H9 (cell line): ENCODE data around the gene RASGEF1C. TPM values are rescaled to one million over a fixed set of nuclear protein-coding genes. Genes with fewer than 3 reads are reported as not detected.

Experiments
- DNase-seq: peaks from one replicate; pipeline ENCODE4 v3.0.0-alpha.2; 2017
- H2AFZ ChIP-seq: one replicate; pipeline ENCODE4 v1.6.1; 2013; ENCODE audit warnings: mild to moderate bottlenecking, low read length, control low read depth, moderate library complexity
- H2AK5ac ChIP-seq: 2 replicates; pipeline ENCODE4 v1.6.1; 2013; ENCODE audit warnings: low read length, control low read depth, mixed read lengths; ENCODE audit not compliant: insufficient read length
- H2BK120ac ChIP-seq: one replicate; pipeline ENCODE4 v1.6.1; 2013; ENCODE audit warnings: low read depth, mild to moderate bottlenecking, low read length, control low read depth, inconsistent platforms; ENCODE audit not compliant: poor library complexity, severe bottlenecking
- H2BK12ac ChIP-seq: 2 replicates; pipeline ENCODE4 v1.6.1; 2013; ENCODE audit warnings: low read length, control low read depth, mixed read lengths, low read depth; ENCODE audit not compliant: insufficient read length
- H2BK15ac ChIP-seq: 2 replicates; pipeline ENCODE4 v1.6.1; 2013; ENCODE audit warnings: low read depth, low read length, control low read depth
- H2BK20ac ChIP-seq: one replicate; pipeline ENCODE4 v1.6.1; 2013; ENCODE audit warnings: low read depth, mild to moderate bottlenecking, low read length, control low read depth, inconsistent platforms; ENCODE audit not compliant: poor library complexity, severe bottlenecking
- H2BK5ac ChIP-seq: 2 replicates; pipeline ENCODE4 v1.6.1; 2013; ENCODE audit warnings: low read length, control low read depth, mixed read lengths; ENCODE audit not compliant: insufficient read length
- H3K14ac ChIP-seq: 2 replicates; pipeline ENCODE4 v1.6.1; 2013; ENCODE audit warnings: low read length, control low read depth; ENCODE audit not compliant: insufficient read depth
- H3K18ac ChIP-seq: 2 replicates; pipeline ENCODE4 v1.6.1; 2013; ENCODE audit warnings: low read depth, mild to moderate bottlenecking, mixed read lengths, low read length, control low read depth; ENCODE audit not compliant: insufficient read length
- H3K23ac ChIP-seq: 2 replicates; pipeline ENCODE4 v1.6.1; 2013; ENCODE audit warnings: low read length, control low read depth, mixed read lengths, low read depth; ENCODE audit not compliant: insufficient read length
- H3K23me2 ChIP-seq: 2 replicates; pipeline ENCODE4 v1.6.1; 2013; ENCODE audit warnings: low read depth, mild to moderate bottlenecking, mixed read lengths, low read length, control low read depth; ENCODE audit not compliant: insufficient read length, poor library complexity, severe bottlenecking
- H3K27ac ChIP-seq: 2 replicates; pipeline ENCODE4 v1.5.1; 2013; ENCODE audit warnings: low read length, control low read depth, mixed read lengths, low read depth; ENCODE audit not compliant: insufficient read length
- H3K27me3 ChIP-seq: 2 replicates; pipeline ENCODE4 v1.6.1; 2013; ENCODE audit warnings: low read length, control low read depth, inconsistent platforms; ENCODE audit not compliant: insufficient read depth
- H3K4ac ChIP-seq: 2 replicates; pipeline ENCODE4 v1.6.1; 2013; ENCODE audit warnings: low read depth, mild to moderate bottlenecking, control low read depth, inconsistent platforms, low read length, moderate library complexity
- H3K4me1 ChIP-seq: 2 replicates; pipeline ENCODE4 v1.6.1; 2013; ENCODE audit warnings: low read length, control low read depth, inconsistent platforms; ENCODE audit not compliant: insufficient read depth
- H3K4me2 ChIP-seq: 2 replicates; pipeline ENCODE4 v1.6.1; 2013; ENCODE audit warnings: low read length, control low read depth, mixed read lengths; ENCODE audit not compliant: insufficient read length, insufficient read depth
- H3K56ac ChIP-seq: 2 replicates; pipeline ENCODE4 v1.6.1; 2013; ENCODE audit warnings: low read depth, mild to moderate bottlenecking, mixed read lengths, low read length, control low read depth; ENCODE audit not compliant: insufficient read length
- H3K79me1 ChIP-seq: 2 replicates; pipeline ENCODE4 v1.6.1; 2013; ENCODE audit warnings: low read depth, mild to moderate bottlenecking, moderate library complexity, low read length, control low read depth, inconsistent platforms; ENCODE audit not compliant: insufficient read depth, poor library complexity, severe bottlenecking
- H3K79me2 ChIP-seq: 2 replicates; pipeline ENCODE4 v1.6.1; 2013; ENCODE audit warnings: low read length, control low read depth, inconsistent platforms; ENCODE audit not compliant: insufficient read depth
- H3K9ac ChIP-seq: 2 replicates; pipeline ENCODE4 v1.6.1; 2013; ENCODE audit warnings: low read length, control low read depth, mixed read lengths; ENCODE audit not compliant: insufficient read length; ENCODE audit errors: extremely low read depth
- H3K9me3 ChIP-seq: one replicate; pipeline ENCODE4 v1.6.1; 2013; ENCODE audit warnings: low read depth, low read length, inconsistent platforms; ENCODE audit not compliant: control insufficient read depth
- H3T11ph ChIP-seq: one replicate; pipeline ENCODE4 v1.6.1; 2013; ENCODE audit warnings: mild to moderate bottlenecking, low read length, control low read depth, inconsistent platforms
- H4K20me1 ChIP-seq: one replicate; pipeline ENCODE4 v1.6.1; 2013; ENCODE audit not compliant: control insufficient read depth, insufficient read length, insufficient read depth
- H4K5ac ChIP-seq: 2 replicates; pipeline ENCODE4 v1.6.1; 2013; ENCODE audit warnings: low read depth, mild to moderate bottlenecking, mixed read lengths, low read length, control low read depth; ENCODE audit not compliant: insufficient read length
- H4K8ac ChIP-seq: replicated peaks from 2 replicates; pipeline ENCODE4 v1.6.1; 2013; ENCODE audit warnings: low read length, control low read depth, mixed read lengths, low read depth; ENCODE audit not compliant: insufficient read length
- H4K91ac ChIP-seq: 2 replicates; pipeline ENCODE4 v1.6.1; 2013; ENCODE audit warnings: low read depth, mild to moderate bottlenecking, moderate library complexity, mixed read lengths, low read length, control low read depth; ENCODE audit not compliant: insufficient read length
- H3K27ac Mint-ChIP-seq, 3 experiments: 2 replicates in 2 of 3; 3 replicates in 1 of 3; pipeline ENCODE4 v1.8.0; 2020 to 2021; ENCODE audit warnings: mixed read lengths in 3 of 3, mild to moderate bottlenecking in 1 of 3, moderate library complexity in 1 of 3
- H3K27me3 Mint-ChIP-seq: 2 replicates; pipeline ENCODE4 v1.8.0; 2021; ENCODE audit warnings: low read depth, mild to moderate bottlenecking, moderate library complexity, mixed read lengths
- H3K36me3 Mint-ChIP-seq, 3 experiments: 2 replicates in 2 of 3; 3 replicates in 1 of 3; pipeline ENCODE4 v1.8.0; 2020 to 2021; ENCODE audit warnings: low read depth in 3 of 3, mixed read lengths in 3 of 3; ENCODE audit not compliant: insufficient read depth in 1 of 3
- H3K4me1 Mint-ChIP-seq, 2 experiments: 2 replicates each; pipeline ENCODE4 v1.8.0; 2020; ENCODE audit warnings: mixed read lengths in 2 of 2
- H3K4me3 Mint-ChIP-seq, 2 experiments: 2 replicates in 1 of 2; 3 replicates in 1 of 2; pipeline ENCODE4 v1.8.0; 2020 to 2021; ENCODE audit warnings: mild to moderate bottlenecking in 2 of 2, mixed read lengths in 2 of 2, moderate library complexity in 1 of 2
- H3K9me3 Mint-ChIP-seq, 2 experiments: 2 replicates in 1 of 2; 3 replicates in 1 of 2; pipeline ENCODE4 v1.8.0; 2020; ENCODE audit warnings: mild to moderate bottlenecking in 2 of 2, mixed read lengths in 2 of 2, moderate library complexity in 1 of 2
- CTCF ChIP-seq: fragments of 200-600 bp; sonication (generic); conservative IDR thresholded peaks from 3 replicates; pipeline ENCODE4 v1.8.0; 2021; ENCODE audit warnings: antibody characterized with exemption, mild to moderate bottlenecking
- WGBS: extraction: QIAGEN DNeasy Blood & Tissue Kit; methylation state at CpG from one replicate; pipeline ENCODE4 v1.1.7; 2013; ENCODE audit warnings: missing lambda C conversion rate, low lambda C conversion rate, mixed read lengths; ENCODE audit not compliant: insufficient read length; ENCODE audit errors: extremely low coverage; 5-methylcytosine and 5-hydroxymethylcytosine counted together
- total RNA-seq: library from RNA; stranded (reverse); gene quantifications from 2 replicates; pipeline ENCODE4 v1.2.1, GENCODE V29; 2021

RASGEF1C gene
- total RNA-seq, 1 experiment from 2014 or later = 0.83 TPM

- Histone ChIP-seq H4K91ac (no peak overlapping the region), H4K20me1 (no peaks in the 10 kb centered on the region), H2AK5ac (no peak overlapping the region), H3K4me2 (no peak overlapping the region), H4K5ac (no peak overlapping the region), H3K56ac (no peak overlapping the region), H3K18ac (no peak overlapping the region), H2AFZ (no peak overlapping the region), H3K79me2 (no peaks in the 10 kb centered on the region), H3K27ac (no peak overlapping the region), H2BK12ac (no peak overlapping the region), H3T11ph (no peak overlapping the region), H2BK120ac (no peak overlapping the region), H2BK5ac (no peak overlapping the region), H3K23ac (no peak overlapping the region), H3K23me2 (no peaks in the 10 kb centered on the region), H3K14ac (no peak overlapping the region), H3K79me1 (no peaks in the 10 kb centered on the region), H3K4ac (no peak overlapping the region), H3K27me3 (no peaks in the 10 kb centered on the region), H3K9ac (no peak overlapping the region), H2BK20ac (no peak overlapping the region), H4K8ac (no peak overlapping the region), H2BK15ac (no peak overlapping the region), H3K9me3 (no peaks in the 10 kb centered on the region), H3K4me1 (no peaks in the 10 kb centered on the region)
- Mint-ChIP-seq H3K27me3 (peaks cover 7% of the 10 kb centered on the region), H3K9me3 (peaks cover 4 to 12% of the 10 kb centered on the region in 2 experiments; a peak in 4 of 5 replicates), H3K4me3 (no peak overlapping the region), H3K27ac (no peak overlapping the region), H3K36me3 (no peaks in the 10 kb centered on the region; a peak in 1 of 7 replicates), H3K4me1 (no peaks in the 10 kb centered on the region)
- no CpG with 5 or more reads among the region's 6 CpGs for WGBS
- TF ChIP-seq CTCF = no peak
- DNase-seq = no peak
These were observed 55.0 kb downstream of the RASGEF1C start for GRCh38 chr5:180153991-180154390.
